Stimulated activated CD4-positive, alpha-beta T cell treated with anti-CD3 and anti-CD28 coated beads, Interleukin-12 subunit alpha, Interleukin-12 subunit beta, amount 100 ng/mL, for 24 hours (primary cell): Measurements from ENCODE around the gene ATF6B.
"Not testable (repeated sequence)": the region's sequence is repeated elsewhere in the genome, so short reads cannot be mapped to it uniquely, and the experiment has no call there.

Source experiments
- DNase-seq, 2 experiments: peaks; one replicate each; pipeline ENCODE4 v3.0.0-alpha.2; 2020; ENCODE audit warnings: low read depth in 2 of 2

The ATF6B gene

DNA sequence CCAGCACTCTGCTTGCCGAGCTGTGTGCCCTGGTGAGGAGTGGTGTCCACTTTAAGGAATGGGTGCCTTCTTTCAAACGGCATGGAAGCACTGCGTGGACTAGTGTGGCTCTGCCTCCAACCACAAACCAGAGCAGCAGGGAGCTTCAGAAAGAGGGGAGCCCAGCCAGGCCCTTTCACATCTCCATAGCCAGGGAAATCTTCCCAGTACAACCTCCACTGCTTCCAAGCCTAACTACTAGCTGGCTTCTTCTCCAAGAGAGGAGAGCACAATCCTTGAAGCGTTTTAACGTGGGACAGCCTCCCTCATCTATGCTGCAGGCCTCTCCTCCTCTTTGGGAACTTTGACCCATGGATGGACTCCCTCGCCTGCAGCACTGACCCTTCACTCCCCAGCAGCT lies 45.6 kb downstream of the ATF6B start:
- DNase-seq, result no peak

DNA sequence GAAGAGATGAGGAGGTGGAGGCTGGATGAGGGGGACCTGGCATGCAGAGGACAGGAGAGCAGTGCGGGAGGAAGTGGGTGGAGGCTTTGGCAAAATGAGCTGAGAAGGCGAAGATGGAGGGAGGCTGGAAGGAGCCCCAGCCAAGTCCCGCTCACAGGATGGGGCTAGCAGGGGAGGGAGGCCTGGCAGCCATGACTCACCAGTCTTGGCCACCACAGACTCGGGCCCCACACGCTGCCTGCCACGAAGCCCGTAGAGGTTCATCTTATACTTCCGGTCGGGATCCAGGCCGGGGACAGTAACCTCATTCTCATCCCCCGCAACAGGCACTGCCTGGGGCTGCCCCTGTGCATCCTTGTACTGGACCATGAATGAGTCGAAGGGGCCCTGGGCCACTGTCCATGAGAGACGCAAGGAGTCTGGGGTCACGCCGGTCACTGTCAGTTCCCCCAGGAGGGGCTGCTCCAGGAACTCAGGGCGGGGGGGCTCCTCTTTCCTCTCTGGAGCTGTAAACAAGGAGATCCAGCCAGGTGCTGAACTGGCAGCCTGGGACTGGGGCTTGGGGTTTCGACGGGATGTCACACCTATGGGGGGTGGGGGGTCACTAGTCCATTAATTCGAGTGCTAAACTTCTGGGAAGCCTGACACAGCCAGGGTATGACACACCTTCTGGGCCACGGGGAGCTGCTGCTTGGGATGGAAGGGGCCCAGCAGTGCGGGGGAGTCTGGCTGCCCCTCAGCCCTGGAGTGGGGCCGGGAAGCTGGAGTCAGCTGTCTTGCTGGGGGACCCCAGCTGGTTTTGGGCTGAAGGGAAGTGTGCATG lies 46.7 kb downstream of the ATF6B start:
- no peak for DNase-seq

DNA sequence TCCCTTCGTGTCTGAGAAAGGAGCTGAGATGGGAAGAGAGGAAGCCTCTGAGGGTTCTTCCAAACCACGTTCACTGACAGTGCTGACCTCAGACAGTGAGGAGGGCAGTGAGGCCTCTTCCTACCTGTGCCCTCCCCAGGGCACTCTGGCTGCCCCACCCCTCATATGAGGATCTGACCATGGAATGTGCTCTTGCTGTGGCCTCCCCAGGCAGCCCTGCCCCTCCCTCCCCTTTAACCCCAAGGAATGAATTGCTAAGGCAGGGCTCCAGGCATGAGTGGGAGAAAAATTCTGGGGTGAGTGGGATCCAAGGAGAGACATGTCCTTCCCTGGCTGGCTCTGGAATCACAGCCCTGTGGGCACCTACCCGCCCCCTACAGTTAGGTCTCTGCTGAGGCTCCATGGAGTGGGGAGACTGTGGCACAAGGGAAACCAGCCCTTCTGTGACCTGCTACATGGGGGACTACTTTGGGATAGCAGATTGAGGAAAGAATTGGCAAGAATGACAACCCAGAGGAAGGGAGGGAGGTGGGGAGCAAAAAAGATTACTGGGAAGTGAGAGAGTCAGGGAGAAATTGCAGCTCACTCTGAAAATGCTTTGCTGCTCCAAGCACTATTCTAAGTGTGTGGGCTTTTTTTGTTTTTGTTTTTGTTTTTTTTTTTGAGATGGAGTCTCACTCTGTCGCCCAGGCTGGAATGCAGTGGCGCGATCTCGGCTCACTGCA lies 48.3 kb downstream of the ATF6B start:
- DNase-seq, result no peak

DNA sequence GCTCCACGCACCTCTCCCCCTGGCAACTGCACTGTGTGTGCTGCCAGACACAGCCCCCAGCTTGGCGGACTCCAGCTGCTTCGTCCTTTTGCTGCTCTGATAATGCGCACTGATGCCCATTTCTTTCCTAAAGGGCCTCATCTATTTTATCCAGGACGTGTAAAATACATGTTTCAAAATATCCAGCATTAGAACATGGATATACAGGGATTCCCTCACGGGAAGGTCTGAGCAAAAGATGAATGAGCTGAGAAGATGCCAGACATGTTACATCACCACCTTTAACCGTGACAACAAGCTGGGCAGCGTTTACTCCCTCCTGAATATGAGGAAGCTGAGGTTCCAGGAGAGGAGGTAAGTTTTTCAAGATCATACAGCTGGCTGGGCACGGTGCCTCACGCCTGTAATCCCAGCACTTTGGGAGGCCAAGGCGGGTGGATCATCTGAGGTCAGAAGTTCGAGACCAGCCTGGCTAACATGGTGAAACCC lies 51.7 kb downstream of the ATF6B start:
- DNase-seq, result no peak

DNA sequence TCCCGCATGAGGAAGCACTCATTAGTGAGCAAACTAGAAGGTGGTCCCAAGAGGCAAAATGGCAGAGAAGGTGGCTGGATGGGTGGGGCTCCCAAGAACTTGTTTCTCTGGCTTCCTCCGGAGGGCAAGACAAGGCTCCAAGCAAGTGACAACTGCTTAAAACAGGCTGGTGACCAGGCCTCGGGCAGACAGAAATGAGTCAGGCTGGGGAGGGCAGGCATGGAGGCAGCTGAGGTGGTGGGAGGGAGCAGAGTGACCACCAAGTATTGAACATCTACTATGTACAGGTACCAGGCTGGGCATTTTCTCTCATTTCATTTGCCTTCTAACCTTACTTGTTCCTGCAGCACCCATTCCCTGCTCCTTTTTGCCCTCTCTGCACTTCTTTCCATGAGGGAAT lies 52.3 kb downstream of the ATF6B start:
- DNase-seq, result no peak

DNA sequence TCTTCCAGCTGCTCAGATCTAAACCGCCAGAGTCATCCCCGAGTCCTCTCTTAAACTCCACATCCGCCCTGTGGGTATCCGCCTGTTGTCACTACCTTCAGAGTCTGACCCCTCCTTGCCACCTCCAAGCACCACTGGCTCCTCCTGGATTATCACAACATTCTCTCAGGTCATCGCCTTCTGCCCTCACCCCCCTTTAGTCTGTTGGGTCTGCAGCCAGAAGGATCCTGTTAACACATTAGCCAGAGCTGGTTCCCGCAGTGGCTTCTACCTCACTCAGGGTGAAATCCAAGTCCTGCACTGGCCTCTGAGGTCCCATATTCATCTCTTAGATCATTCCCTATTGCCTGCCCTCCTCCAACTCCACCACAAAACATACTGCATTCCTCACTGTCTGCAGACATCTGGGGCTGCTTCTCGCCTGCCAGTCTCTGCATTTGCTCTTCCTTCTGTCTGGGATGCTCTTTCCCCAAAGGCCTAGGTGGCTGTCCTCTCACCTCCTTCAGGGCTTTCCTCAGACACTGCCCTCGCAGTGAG lies 53.0 kb downstream of the ATF6B start:
- DNase-seq, result no peak

DNA sequence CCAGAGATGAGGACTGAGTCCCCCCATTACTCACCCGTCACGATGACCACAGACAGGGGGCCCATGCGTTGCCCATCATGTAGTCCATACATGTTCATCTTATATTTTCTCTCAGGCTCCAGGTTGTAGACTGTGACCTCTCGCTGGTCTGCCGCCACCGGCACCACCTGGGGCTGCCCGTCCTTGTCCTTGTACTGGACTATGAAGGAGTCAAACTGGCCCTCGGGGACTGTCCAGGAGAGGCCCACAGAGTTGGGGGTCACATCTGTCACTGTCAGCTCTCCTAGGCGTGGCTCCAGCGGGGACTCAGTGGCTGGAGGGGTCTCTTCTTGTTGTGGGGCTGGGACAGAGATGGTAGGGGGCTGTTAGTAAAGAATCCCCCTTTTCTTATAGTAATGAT lies 54.4 kb downstream of the ATF6B start:
- DNase-seq, result no peak

DNA sequence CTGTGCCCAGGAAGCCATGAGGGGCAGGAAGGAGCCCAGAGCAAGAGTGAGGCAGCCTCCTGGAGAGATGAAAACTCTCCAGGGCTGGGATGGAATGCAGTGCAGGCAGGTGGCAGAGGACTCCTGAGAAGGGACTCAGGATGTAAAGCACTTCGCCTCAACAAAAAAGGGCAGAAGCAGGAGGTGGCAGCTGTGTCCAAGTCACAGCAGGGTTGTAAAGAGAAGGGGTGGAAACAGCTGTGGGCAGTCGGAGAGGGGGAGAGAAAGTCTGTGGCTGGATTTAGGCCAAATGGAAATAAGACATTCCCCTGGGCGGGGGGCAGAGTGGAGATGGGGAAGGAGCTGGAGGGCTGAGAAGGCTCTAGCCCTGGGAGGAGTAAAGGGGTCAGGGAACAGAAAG lies 54.9 kb downstream of the ATF6B start:
- DNase-seq, result no peak

DNA sequence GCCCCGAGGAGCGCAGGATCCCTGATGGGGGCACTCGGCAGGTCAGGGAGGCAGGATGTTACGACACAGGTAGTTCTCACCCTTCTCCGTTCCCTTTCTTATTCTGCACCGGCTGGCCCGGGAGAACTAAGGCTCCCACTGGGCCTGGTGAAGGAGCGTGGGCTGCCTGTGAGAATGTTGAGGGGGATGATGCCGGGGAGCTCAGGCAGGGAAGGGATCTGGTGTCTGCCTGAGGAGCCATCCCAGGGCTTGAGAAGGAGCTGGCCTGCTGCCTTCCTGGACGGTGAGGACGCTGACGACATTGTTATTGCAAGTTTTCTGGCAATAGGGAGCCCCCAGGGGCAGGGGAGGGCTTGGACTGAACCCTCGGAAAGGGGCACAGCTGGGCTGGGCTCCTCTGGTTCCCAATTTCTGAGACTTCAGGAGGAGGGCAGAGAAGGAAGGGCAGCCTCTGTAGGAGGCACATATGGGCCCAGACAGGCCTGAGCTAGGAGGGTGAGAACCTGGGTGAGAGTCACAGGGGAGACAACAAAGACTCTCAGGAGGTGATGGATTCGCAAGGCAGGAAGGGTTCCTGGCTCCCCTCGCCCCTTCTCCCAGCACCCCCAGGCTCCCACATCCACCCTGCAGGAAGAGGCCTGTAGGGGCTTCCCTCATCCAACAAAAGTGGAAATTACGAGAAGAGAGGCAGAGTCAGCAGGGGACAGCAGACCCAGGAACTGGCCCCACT lies 57.1 kb downstream of the ATF6B start:
- DNase-seq, result no peak

DNA sequence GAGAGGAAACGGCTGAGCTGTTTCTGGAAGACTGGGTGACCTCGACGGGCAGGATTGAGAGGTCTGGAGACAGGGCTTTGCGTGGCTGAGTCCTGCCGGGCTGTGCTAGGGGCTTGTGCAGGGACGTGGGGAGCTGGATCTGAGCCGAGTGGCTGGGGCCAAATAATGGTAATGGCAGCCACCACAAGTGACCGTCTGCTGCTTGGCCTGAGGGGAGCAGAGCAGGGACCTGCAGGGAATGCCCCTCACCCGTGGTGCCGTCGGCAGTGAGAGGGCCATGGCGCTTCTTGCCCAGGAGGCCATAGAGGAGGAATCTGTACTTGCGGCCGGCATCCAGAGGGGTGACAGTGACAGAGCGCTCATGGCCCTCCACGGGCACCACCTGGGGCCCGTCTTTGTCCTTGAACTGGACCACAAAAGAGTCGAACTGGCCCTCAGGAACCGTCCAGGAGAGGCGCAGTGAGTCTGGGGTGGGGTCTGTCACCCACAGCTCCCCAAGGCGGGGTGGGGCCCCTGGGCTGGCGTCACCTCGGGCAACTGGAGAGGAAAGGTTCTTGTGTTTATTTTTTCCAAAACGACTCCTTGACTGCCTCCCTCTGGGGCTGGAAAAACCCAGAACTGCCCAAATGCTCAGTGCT lies 58.0 kb downstream of the ATF6B start:
- DNase-seq, result no peak

DNA sequence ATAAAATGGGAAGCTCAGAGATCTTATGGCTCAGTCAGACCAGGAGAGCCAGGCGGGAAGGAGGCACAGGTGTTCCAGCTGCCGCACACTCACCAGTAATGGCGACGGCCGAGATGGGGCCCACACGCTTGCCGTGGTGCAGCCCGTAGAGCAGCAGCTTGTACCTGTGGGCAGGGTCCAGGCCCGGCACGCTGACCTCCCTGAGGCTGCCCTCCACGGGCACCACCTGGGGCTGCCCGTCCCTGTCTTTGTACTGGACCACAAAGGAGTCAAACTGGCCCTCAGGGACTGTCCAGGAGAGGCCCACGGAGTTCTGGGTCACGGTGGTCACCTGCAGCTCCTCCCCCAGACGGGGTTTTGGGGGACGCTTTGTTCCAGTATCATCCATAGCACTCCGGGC lies 58.6 kb downstream of the ATF6B start:
- no peak for DNase-seq

DNA sequence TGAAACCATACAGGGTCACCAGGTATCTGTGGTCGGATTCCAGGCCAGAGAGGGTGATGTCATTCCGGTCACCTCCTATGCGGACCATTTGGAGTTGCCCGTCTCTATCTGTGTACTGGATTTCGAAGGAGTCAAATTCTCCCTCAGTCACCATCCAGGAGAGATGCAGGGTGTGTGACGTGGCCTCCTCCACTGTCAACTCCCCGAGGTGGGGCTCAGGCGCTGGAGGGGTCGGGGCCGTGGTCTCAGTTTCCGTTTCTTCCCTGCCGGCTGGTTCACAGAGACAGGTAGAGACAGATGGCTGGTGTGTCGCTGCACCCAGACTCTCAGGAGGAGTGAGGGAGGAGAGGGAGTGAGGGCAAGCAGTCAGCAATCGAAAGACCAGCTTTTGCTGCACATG lies 59.2 kb downstream of the ATF6B start:
- no peak for DNase-seq

DNA sequence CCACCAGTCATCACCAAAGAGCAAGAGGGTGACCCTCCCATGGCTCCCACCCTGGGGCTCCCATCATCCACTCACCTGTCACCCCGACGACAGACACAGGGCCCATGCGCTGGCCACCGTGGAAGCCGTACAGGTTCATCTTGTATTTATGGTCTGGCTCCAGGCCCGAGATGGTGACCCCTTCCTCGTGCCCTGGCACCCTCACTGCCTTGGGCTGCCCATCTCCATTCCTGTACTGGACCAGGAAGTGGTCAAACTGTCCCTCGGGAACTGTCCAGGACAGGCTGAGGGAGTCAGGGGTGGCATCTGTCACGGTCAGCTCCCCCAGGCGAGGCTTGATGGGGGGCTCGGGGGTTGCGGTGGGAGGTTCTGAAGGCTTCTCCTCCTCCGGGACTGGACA lies 59.7 kb downstream of the ATF6B start:
- not testable (repeated sequence) for DNase-seq

DNA sequence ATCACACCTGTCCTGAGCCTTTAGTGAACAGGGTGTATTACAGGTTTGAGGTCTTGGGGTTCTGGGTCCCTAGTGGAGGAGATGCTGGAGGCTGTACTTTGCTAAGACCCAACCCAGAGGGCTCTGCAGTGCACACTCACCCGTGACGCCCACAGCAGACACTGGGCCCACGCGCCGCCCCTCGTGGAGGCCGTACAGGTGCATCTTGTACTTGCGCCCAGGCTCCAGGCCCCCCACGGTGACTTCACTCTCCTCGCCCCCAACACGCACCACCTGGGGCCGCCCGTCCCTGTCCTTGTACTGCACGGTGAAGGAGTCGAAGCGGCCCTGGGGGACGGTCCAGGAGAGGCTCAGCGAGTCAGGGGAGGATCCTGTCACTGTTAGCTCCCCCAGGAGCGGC lies 60.5 kb downstream of the ATF6B start:
- not testable (repeated sequence) for DNase-seq
